Chondrocyte (in vitro differentiated cells): ENCODE data around the gene MT1X. TPM values are rescaled to one million over a fixed set of nuclear protein-coding genes. Genes with fewer than 3 reads are reported as not detected.

ENCODE experiments used
- DNase-seq: peaks from one replicate; pipeline ENCODE4 v3.0.0; 2021; ENCODE audit warnings: mixed read lengths, low spot score
- H3K27ac Mint-ChIP-seq: one replicate; pipeline ENCODE4 v1.8.0; 2021; ENCODE audit warnings: mild to moderate bottlenecking, moderate library complexity, mixed read lengths; ENCODE audit not compliant: unreplicated experiment
- H3K27me3 Mint-ChIP-seq: 2 replicates; pipeline ENCODE4 v1.8.0; 2021; ENCODE audit warnings: low read depth, mixed read lengths
- H3K36me3 Mint-ChIP-seq: 2 replicates; pipeline ENCODE4 v1.8.0; 2021; ENCODE audit warnings: low read depth, mixed read lengths
- H3K4me1 Mint-ChIP-seq: 2 replicates; pipeline ENCODE4 v1.8.0; 2021; ENCODE audit warnings: low read depth, mild to moderate bottlenecking, mixed read lengths
- H3K4me3 Mint-ChIP-seq: one replicate; pipeline ENCODE4 v1.8.0; 2021; ENCODE audit warnings: mild to moderate bottlenecking, moderate library complexity, mixed read lengths; ENCODE audit not compliant: unreplicated experiment
- H3K9me3 Mint-ChIP-seq: 2 replicates; pipeline ENCODE4 v1.8.0; 2021; ENCODE audit warnings: low read depth, mixed read lengths
- total RNA-seq: library from RNA; stranded (reverse); gene quantifications from 3 replicates; pipeline ENCODE4 v1.2.1, GENCODE V29; 2021
- TF ChIP-seq, protein P1 (sequence below): fragments of 200-600 bp; sonication (generic); IDR thresholded peaks from 2 replicates; pipeline ENCODE4 v1.5.0; 2021; ENCODE audit warnings: antibody characterized with exemption, mild to moderate bottlenecking, moderate library complexity

MT1X gene
- total RNA-seq, 1 donor from 2014 or later = 36.6 TPM

DNA sequence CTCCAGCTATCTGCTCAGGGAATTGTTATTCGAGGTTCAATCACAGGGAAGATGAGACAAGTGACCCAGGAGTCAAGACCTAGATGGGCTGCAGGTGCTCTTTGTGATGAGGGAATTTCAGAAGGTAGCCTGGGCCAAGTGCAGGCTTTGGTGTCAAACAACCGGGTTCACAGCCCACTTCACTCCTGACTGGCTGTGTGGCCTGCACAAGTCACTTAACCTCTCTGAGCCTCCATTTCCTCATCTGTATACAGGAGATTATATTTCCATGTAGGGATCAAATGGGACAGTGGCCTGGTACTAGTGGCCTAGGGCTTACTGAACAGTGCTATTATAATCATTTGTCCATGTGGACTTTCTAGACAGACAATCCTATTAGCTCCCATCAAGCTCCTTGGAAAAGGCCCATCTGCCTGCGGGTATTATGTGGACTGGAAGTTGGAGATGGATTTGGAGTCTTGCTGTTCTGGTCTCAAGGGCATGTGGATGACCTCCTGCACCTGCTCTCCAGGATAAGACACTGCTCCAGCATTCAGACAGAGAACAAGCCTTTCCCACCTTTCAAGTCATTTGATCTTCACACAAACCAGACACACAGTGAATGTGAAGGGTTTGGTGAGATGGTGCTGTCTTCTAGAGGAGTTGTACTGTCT, 3.1 kb upstream of the MT1X start:
- H3K4me1 Mint-ChIP-seq = peaks cover 37% of the 10 kb centered on the region
- H3K4me3 Mint-ChIP-seq = no peak overlapping the region
- DNase-seq = no peak
- no peaks in the 10 kb centered on the region for H3K9me3 Mint-ChIP-seq
- TF ChIP-seq, protein P1, sequence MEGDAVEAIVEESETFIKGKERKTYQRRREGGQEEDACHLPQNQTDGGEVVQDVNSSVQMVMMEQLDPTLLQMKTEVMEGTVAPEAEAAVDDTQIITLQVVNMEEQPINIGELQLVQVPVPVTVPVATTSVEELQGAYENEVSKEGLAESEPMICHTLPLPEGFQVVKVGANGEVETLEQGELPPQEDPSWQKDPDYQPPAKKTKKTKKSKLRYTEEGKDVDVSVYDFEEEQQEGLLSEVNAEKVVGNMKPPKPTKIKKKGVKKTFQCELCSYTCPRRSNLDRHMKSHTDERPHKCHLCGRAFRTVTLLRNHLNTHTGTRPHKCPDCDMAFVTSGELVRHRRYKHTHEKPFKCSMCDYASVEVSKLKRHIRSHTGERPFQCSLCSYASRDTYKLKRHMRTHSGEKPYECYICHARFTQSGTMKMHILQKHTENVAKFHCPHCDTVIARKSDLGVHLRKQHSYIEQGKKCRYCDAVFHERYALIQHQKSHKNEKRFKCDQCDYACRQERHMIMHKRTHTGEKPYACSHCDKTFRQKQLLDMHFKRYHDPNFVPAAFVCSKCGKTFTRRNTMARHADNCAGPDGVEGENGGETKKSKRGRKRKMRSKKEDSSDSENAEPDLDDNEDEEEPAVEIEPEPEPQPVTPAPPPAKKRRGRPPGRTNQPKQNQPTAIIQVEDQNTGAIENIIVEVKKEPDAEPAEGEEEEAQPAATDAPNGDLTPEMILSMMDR = no peak
- H3K27me3 Mint-ChIP-seq = peaks cover 11% of the 10 kb centered on the region
- H3K27ac Mint-ChIP-seq = no peak overlapping the region
- H3K36me3 Mint-ChIP-seq = peaks cover 3% of the 10 kb centered on the region

DNA sequence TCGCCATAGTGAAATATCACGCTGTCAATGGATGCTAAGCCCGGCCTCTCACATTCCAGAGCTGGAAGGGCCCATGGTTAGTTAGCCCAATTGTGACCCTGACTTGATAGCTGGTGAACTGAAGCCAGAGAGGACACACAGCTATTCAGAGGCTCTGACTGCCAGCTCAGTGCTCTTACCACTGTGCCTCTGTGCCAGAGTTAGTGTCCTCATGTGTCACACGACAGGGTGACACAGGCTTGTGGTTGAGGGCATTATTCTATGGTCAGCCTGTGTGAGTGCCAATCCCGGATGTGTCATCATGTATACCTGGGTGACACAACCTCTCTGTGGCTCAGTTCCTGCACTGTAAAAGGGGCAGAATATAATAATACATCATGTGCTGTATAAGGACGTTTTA, 2.5 kb upstream of the MT1X start:
- peaks cover 41% of the 10 kb centered on the region for H3K4me1 Mint-ChIP-seq
- no peaks in the 10 kb centered on the region for H3K9me3 Mint-ChIP-seq
- TF ChIP-seq, protein P1 = no peak
- peaks cover 11% of the 10 kb centered on the region for H3K27me3 Mint-ChIP-seq
- H3K27ac Mint-ChIP-seq = no peak overlapping the region
- no peak overlapping the region for H3K4me3 Mint-ChIP-seq
- peaks cover 3% of the 10 kb centered on the region for H3K36me3 Mint-ChIP-seq
- DNase-seq = no peak

DNA sequence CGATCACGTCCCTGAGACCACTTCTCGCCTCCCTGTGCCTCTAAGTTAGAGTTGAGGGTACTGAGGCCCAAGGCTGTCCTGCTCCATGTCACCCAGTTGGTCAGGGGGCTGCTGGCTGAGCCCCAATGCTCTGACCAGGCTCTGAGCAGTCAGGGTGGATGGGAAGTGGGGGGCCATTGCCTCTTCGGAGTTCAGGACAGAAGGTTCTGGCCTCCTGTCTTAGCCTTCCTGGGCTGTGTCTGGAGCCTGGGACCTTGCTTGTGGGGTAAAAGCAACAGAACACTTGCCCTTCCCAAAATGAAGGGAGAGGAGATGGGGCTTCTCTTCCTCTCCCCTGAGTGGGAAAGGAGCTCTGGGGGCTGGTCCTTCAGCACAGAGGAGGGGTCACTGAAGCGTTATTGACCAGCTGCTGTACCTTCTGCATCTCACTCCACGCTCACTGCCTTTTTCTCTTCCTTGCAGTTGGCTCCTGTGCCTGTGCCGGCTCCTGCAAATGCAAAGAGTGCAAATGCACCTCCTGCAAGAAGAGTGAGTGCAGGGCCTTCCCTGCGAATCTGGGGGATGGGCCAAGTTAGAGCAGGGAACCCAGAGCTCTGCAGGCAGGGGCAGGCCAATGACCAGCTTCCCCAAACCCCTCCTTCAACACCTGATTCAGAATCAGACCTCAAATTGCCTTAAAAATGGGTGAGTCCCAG, 580 bp downstream of the MT1X start:
- H3K27me3 Mint-ChIP-seq = no peaks in the 10 kb centered on the region
- H3K4me3 Mint-ChIP-seq = peak overlapping the region; percentile 85
- H3K9me3 Mint-ChIP-seq = peaks cover 11% of the 10 kb centered on the region
- H3K4me1 Mint-ChIP-seq = peaks cover 30% of the 10 kb centered on the region
- no peak for DNase-seq
- peaks cover 7% of the 10 kb centered on the region for H3K36me3 Mint-ChIP-seq
- TF ChIP-seq, protein P1 = no peak
- no peak overlapping the region for H3K27ac Mint-ChIP-seq

DNA sequence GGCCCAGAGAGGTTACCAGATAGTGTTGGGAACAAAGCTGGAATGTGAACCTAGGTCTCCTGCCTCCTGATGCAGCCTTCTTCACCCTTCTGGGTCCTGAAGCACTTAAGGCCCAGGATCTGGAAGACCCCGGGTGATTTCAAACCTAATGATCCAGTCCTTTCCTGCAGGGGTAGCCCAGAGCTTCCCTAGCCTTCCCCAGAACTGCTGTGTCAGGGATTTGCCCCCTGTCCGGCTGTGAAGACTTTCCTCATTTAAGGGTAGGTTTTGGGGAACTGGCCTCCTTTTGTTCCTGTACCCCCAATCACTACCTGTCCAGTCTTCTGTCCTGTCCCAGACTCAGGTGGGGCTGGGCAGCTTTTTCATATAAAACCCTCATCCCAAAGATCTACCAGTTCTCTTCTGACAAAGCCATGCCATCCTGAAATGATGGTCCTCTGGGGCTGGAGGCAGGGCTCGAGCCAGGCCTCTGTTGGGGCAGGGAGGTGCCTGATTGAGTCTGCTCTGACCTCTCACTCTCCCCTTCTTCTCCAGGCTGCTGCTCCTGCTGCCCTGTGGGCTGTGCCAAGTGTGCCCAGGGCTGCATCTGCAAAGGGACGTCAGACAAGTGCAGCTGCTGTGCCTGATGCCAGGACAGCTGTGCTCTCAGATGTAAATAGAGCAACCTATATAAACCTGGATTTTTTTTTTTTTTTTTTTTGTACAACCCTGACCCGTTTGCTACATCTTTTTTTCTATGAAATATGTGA, 1.3 kb downstream of the MT1X start:
- H3K9me3 Mint-ChIP-seq = peaks cover 15% of the 10 kb centered on the region
- TF ChIP-seq, protein P1 = no peak
- peak overlapping the region; percentile 85 for H3K4me3 Mint-ChIP-seq
- H3K4me1 Mint-ChIP-seq = peaks cover 33% of the 10 kb centered on the region
- no peak overlapping the region for H3K27ac Mint-ChIP-seq
- DNase-seq = no peak
- H3K36me3 Mint-ChIP-seq = peaks cover 8% of the 10 kb centered on the region
- H3K27me3 Mint-ChIP-seq = no peaks in the 10 kb centered on the region

DNA sequence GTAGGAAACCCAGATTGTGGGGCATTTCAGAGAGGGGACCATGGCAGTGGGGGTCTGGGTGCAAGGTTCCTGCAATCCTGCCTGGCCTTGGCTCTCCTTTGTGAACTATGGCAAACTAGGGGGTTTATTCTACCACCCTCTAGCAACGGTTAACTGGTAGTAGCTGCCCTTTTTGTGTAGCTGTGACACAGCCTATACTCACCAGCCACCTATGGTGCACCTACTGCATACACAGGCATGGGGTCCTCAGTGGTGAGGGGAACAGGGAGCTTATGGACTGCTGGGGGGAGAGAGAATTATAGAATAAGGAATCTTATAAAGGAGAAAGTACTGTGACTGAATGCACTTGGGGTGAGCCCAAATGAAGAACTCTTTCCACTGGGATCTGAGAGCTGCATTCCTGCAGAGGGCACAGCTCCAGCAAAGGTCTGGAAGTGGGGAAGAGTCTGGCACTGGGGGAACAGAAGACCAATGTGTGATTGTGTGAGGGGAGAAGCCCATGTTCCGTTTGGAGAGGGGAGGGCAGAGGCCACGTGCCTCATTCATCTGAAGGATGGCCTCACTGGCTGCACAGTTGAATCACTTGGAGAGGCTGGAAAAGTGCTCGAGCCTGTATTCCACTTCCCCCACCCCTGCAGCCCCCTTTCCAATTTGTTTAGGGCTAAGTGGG, 2.1 kb downstream of the MT1X start:
- TF ChIP-seq, protein P1 = no peak
- Mint-ChIP-seq H3K36me3 (peaks cover 8% of the 10 kb centered on the region), H3K4me1 (peaks cover 40% of the 10 kb centered on the region), H3K4me3 (no peak overlapping the region), H3K9me3 (peaks cover 15% of the 10 kb centered on the region), H3K27ac (no peak overlapping the region), H3K27me3 (no peaks in the 10 kb centered on the region)
- no peak for DNase-seq
